GM12878 (cell line): Measurements from ENCODE around the gene MSI2. TPM values are rescaled to one million over a fixed set of nuclear protein-coding genes. Genes with fewer than 3 reads are reported as not detected.

Experiments used
- ATAC-seq: fragments of 200-7000 bp; cut with Tn5 transposase; 3 replicates; pipeline ENCODE4 v1.9.1; 2020; ENCODE audit warnings: mild to moderate bottlenecking, moderate library complexity
- BruUV-seq: library from RNA; stranded (reverse); fragments of 400-500 nt; replicated peaks from 2 replicates; lab custom pipeline; 2021; lab: Mats Ljungman, UMichigan
- CTCF ChIA-PET: fragments of 300-600 bp; sonication (Branson Sonifier 250); formaldehyde crosslinking; extraction: SDS; loops from one replicate; lab custom pipeline; 2021; ENCODE audit warnings: inconsistent platforms; lab: Yijun Ruan, JAX
- POLR2A ChIA-PET: fragments of 350-600 bp; formaldehyde crosslinking; extraction: SDS; loops from one replicate; lab custom pipeline; 2021; ENCODE audit warnings: inconsistent platforms; lab: Charles Lee
- RAD21 ChIA-PET: fragments of 300-600 bp; sonication (Branson Sonifier 250); formaldehyde crosslinking; loops from one replicate; lab custom pipeline; 2023; ENCODE audit warnings: antibody characterized with exemption; ENCODE audit not compliant: unreplicated experiment; lab: Charles Lee
- SMC1A ChIA-PET: fragments of 300-600 bp; sonication (Branson Sonifier 250); formaldehyde crosslinking; loops from one replicate; lab custom pipeline; 2023; ENCODE audit not compliant: unreplicated experiment, uncharacterized antibody; lab: Charles Lee
- DNase-seq: peaks from one replicate; pipeline ENCODE4 v3.0.0-alpha.2; 2011; ENCODE audit warnings: low read depth, low spot score
- FAIRE-seq: peaks from 3 replicates; lab custom pipeline; 2011; peaks lifted over from hg19 to GRCh38; lab: Jason Lieb, UNC
- H2AFZ ChIP-seq: 2 replicates; pipeline ENCODE4 v1.6.0; 2011; ENCODE audit warnings: low read depth, low read length, control low read depth; ENCODE audit not compliant: control insufficient read depth
- H3K27ac ChIP-seq: 2 replicates; pipeline ENCODE4 v1.5.1; 2011; ENCODE audit warnings: control low read depth; ENCODE audit not compliant: control insufficient read depth, insufficient read depth
- H3K27me3 ChIP-seq, 2 experiments: replicated peaks in 1 of 2; 2 replicates each; pipeline versions ENCODE4 v1.6.0 to v1.6.1; 2011; ENCODE audit warnings: low read length in 1 of 2; ENCODE audit not compliant: control insufficient read depth in 2 of 2, insufficient read depth in 2 of 2
- H3K36me3 ChIP-seq, 2 experiments: 2 replicates each; pipeline ENCODE4 v1.5.1; 2011; ENCODE audit warnings: low read length in 1 of 2; ENCODE audit not compliant: control insufficient read depth in 2 of 2, insufficient read depth in 2 of 2
- H3K4me1 ChIP-seq: 2 replicates; pipeline ENCODE4 v1.6.1; 2011; ENCODE audit warnings: mild to moderate bottlenecking, low read length, moderate library complexity, mixed read lengths; ENCODE audit not compliant: control insufficient read depth, insufficient read depth
- H3K4me2 ChIP-seq: 2 replicates; pipeline ENCODE4 v1.6.0; 2011; ENCODE audit warnings: control low read depth; ENCODE audit not compliant: control insufficient read depth, insufficient read depth
- H3K4me3 ChIP-seq: fragments of 200-600 bp; sonication (generic); 2 replicates; pipeline ENCODE4 v1.5.1; 2016
- H3K79me2 ChIP-seq: 2 replicates; pipeline ENCODE4 v1.6.0; 2011; ENCODE audit warnings: low read length; ENCODE audit not compliant: control insufficient read depth, insufficient read depth
- H3K9ac ChIP-seq: 2 replicates; pipeline ENCODE4 v1.8.0; 2011; ENCODE audit warnings: low read length, control low read depth, mixed read lengths; ENCODE audit not compliant: control insufficient read depth, insufficient read depth
- H3K9me3 ChIP-seq: replicated peaks from 3 replicates; pipeline ENCODE4 v1.5.1; 2011; ENCODE audit warnings: mild to moderate bottlenecking, low read length; ENCODE audit not compliant: control insufficient read depth, insufficient read depth
- H4K20me1 ChIP-seq: 2 replicates; pipeline ENCODE4 v1.6.0; 2011; ENCODE audit not compliant: control insufficient read depth, insufficient read depth
- FOS ChIP-seq: IDR thresholded peaks from 3 replicates; pipeline ENCODE4 v1.6.1; 2011; ENCODE audit warnings: borderline replicate concordance; ENCODE audit not compliant: insufficient read length; ENCODE audit errors: extremely low read depth
- GABPA ChIP-seq: IDR thresholded peaks from 2 replicates; pipeline ENCODE4 v1.6.1; 2014; ENCODE audit warnings: antibody characterized with exemption, low read depth, mild to moderate bottlenecking, inconsistent platforms
- MEF2A ChIP-seq: IDR thresholded peaks from 2 replicates; pipeline ENCODE4 v1.6.1; 2011; ENCODE audit warnings: low read depth, mild to moderate bottlenecking, low read length, moderate library complexity; ENCODE audit not compliant: insufficient read depth
- NKRF ChIP-seq: fragments of 450-650 bp; conservative IDR thresholded peaks from 2 replicates; pipeline ENCODE4 v1.6.1; 2017; ENCODE audit warnings: mild to moderate bottlenecking, moderate library complexity
- PAX5 ChIP-seq: IDR thresholded peaks from 2 replicates; pipeline ENCODE4 v1.6.1; 2011; ENCODE audit warnings: low read depth, low read length, borderline replicate concordance
- TCF7 ChIP-seq: IDR thresholded peaks from 2 replicates; pipeline ENCODE4 v1.6.1; 2014; ENCODE audit warnings: antibody characterized with exemption, borderline replicate concordance
- ZBTB11 ChIP-seq: fragments of 450-650 bp; formaldehyde crosslinking; IDR thresholded peaks from 2 replicates; pipeline ENCODE4 v1.5.0; 2022; ENCODE audit warnings: mild to moderate bottlenecking, missing genetic modification characterization
- ZNF592 ChIP-seq: fragments of 450-650 bp; IDR thresholded peaks from 2 replicates; pipeline ENCODE4 v1.6.1; 2017; ENCODE audit warnings: mild to moderate bottlenecking, moderate library complexity
- WGBS: methylation state at CpG from one replicate; pipeline ENCODE4 v1.1.6; 2016; ENCODE audit warnings: low lambda C conversion rate; ENCODE audit not compliant: insufficient replicate concordance, insufficient coverage; ENCODE audit errors: missing lambda C conversion rate; 5-methylcytosine and 5-hydroxymethylcytosine counted together
- in situ Hi-C: fragments of 300-500 bp; cut with MboI; formaldehyde crosslinking; loops from 9 replicates; pipeline ENCODE4 v1.14.3; 2018; ENCODE audit warnings: mixed read lengths
- intact Hi-C: fragments of 100-400 bp; cut with micrococcal nuclease; formaldehyde crosslinking; loops from one replicate; pipeline ENCODE4 v1.14.2; 2022; ENCODE audit not compliant: unreplicated experiment
- polyA plus RNA-seq, 11 experiments: library from polyadenylated mRNA; depleted of rRNA in 4 of 11; unstranded in 6 of 11; stranded (reverse) in 5 of 11; fragments of >200 nt; fragmentation: Nextera tagmentation in 4 of 11; fragmentation: Illumina TruSeq in 1 of 11; extraction: Ambion mirVana in 4 of 11; extraction: Trizol in 1 of 11; gene quantifications; 1 replicate in 1 of 11; 2 replicates in 10 of 11; pipeline versions ENCODE4 v1.2.1 to v1.2.3, GENCODE V29; 2011 to 2016; ENCODE audit warnings: inconsistent platforms in 2 of 11, missing spikeins in 2 of 11, low read depth in 1 of 11
- total RNA-seq, 4 experiments: library from RNA; depleted of rRNA in 3 of 4; stranded (reverse); fragments of >200 nt in 3 of 4; fragmentation: Illumina TruSeq in 1 of 4; extraction: Trizol in 1 of 4; gene quantifications; 2 replicates each; pipeline versions ENCODE4 v1.2.1 to v1.2.3, GENCODE V29; 2013 to 2021

Gene MSI2
- total and polyA plus RNA-seq, 10 of the 15 experiments (the other 5 are each of a cell fraction or from before 2014, with no cell fraction given) = 6.1 to 76.1 (median 42.0) TPM

- TF ChIP-seq MEF2A (no peak), NKRF (no peak), PAX5 (no peak)
- TF ChIP-seq, all 136 proteins: peak for 0
Measured at GRCh38 chr17:57687642-57688041, 431.3 kb downstream of the MSI2 start (continued).

GRCh38 chr17:57689254-57689653 lies 432.9 kb downstream of the MSI2 start:
- Histone ChIP-seq H3K9ac (no peak overlapping the region), H2AFZ (no peak overlapping the region), H3K9me3 (no peaks in the 10 kb centered on the region; the same call in 1 of the 3 replicates), H3K27me3 (no peaks in the 10 kb centered on the region), H3K79me2 (no peaks in the 10 kb centered on the region), H3K4me1 (no peaks in the 10 kb centered on the region), H3K27ac (no peak overlapping the region), H3K4me2 (no peak overlapping the region), H3K36me3 (no peaks in the 10 kb centered on the region), H4K20me1 (no peaks in the 10 kb centered on the region), H3K4me3 (no peak overlapping the region)
- no peak for DNase-seq
- intact Hi-C loops = no loop called here
- in situ Hi-C loops = no loop called here
- ChIA-PET RAD21 (interaction anchor here (1.1 kb wide), 1 partner anchor 446 kb away, joined by 3 read pairs; no protein-coding TSS in a partner anchor), CTCF (interaction anchor here (1.2 kb wide), 1 partner anchor 17 kb away, joined by 10 read pairs; no protein-coding TSS in a partner anchor), POLR2A (interaction anchor here (0.6 kb wide), 1 partner anchor 472 kb away, joined by 3 read pairs; no protein-coding TSS in a partner anchor)
- BruUV-seq = no TSS peak
- ATAC-seq = no peak
- WGBS = 0% methylated on average over 3 of the region's 3 CpGs
- no peak for TF ChIP-seq GABPA
- TF ChIP-seq FOS = no peak
- no peak for TF ChIP-seq ZNF592
- TF ChIP-seq TCF7 = no peak
- no peak for TF ChIP-seq ZBTB11 (CRISPR knock-in tag)
- TF ChIP-seq, all 136 proteins: peak for 0
- SMC1A ChIA-PET = interaction anchor here (0.6 to 1.3 kb wide), 3 partner anchors 51 to 400 kb away, joined by 3 read pairs; no protein-coding TSS in a partner anchor
- FAIRE-seq = no peak
